HTR-8/SVneo (cell line): ENCODE data around the gene POU2F1.

Source experiments
- DNase-seq: peaks from one replicate; pipeline ENCODE4 v3.0.0; 2011; ENCODE audit warnings: low spot score, mixed read lengths; ENCODE audit not compliant: insufficient read length
- FAIRE-seq: peaks from 2 replicates; lab custom pipeline; 2011; peaks lifted over from hg19 to GRCh38; lab: Jason Lieb, UNC

POU2F1 gene

GRCh38 chr1:167220537-167221125 is at the start of gene POU2F1:
POU2F1 (plus strand) TSS chr1:167220886; CDS start chr1:167220898, 12 bp downstream.
- DNase-seq, result peak; percentile 94
- peak; percentile 93 for FAIRE-seq

- no peak for FAIRE-seq
- no peak for DNase-seq
Observed at GRCh38 chr1:167171286-167171929, 49.3 kb upstream of the POU2F1 start.

- FAIRE-seq (no peak), DNase-seq (no peak)
Observed at GRCh38 chr1:167173516-167174184, 47.0 kb upstream of the POU2F1 start.

GRCh38 chr1:167175901-167176300 is 44.8 kb upstream of the POU2F1 start:
- no peak for DNase-seq
- no peak for FAIRE-seq

GRCh38 chr1:167178831-167179230 is 41.9 kb upstream of the POU2F1 start:
- FAIRE-seq, result no peak

GRCh38 chr1:167182571-167183320 is 37.9 kb upstream of the POU2F1 start:
- no peak for FAIRE-seq

More at GRCh38 chr1:167178831-167179230, 41.9 kb upstream of the POU2F1 start:
- no peak for DNase-seq

GRCh38 chr1:167184081-167184480 is 36.6 kb upstream of the POU2F1 start:
- DNase-seq (no peak), FAIRE-seq (no peak)

More at GRCh38 chr1:167182571-167183320, 37.9 kb upstream of the POU2F1 start:
- DNase-seq, result no peak

- FAIRE-seq, result no peak
- no peak for DNase-seq
Observed at GRCh38 chr1:167185062-167185461, 35.6 kb upstream of the POU2F1 start.

GRCh38 chr1:167185974-167186657 is 34.6 kb upstream of the POU2F1 start:
- no peak for DNase-seq
- no peak for FAIRE-seq

GRCh38 chr1:167186771-167187170 is 33.9 kb upstream of the POU2F1 start:
- no peak for DNase-seq

GRCh38 chr1:167190747-167191237 is 29.9 kb upstream of the POU2F1 start:
- DNase-seq, result no peak
- no peak for FAIRE-seq

More at GRCh38 chr1:167186771-167187170, 33.9 kb upstream of the POU2F1 start:
- FAIRE-seq, result no peak

- DNase-seq (no peak), FAIRE-seq (no peak)
Observed at GRCh38 chr1:167191958-167192357, 28.7 kb upstream of the POU2F1 start.

- FAIRE-seq (no peak), DNase-seq (no peak)
Observed at GRCh38 chr1:167194182-167194581, 26.5 kb upstream of the POU2F1 start.

- DNase-seq, result peak; percentile 34
- FAIRE-seq, result no peak
Observed at GRCh38 chr1:167196166-167196565, 24.5 kb upstream of the POU2F1 start.

GRCh38 chr1:167197236-167197635 is 23.4 kb upstream of the POU2F1 start:
- DNase-seq (no peak), FAIRE-seq (no peak)

- FAIRE-seq (no peak), DNase-seq (no peak)
Observed at GRCh38 chr1:167197692-167198091, 23.0 kb upstream of the POU2F1 start.

- DNase-seq, result no peak
- FAIRE-seq, result no peak
Observed at GRCh38 chr1:167198518-167199133, 22.1 kb upstream of the POU2F1 start.

- no peak for FAIRE-seq
- DNase-seq, result no peak
Observed at GRCh38 chr1:167199656-167200055, 21.0 kb upstream of the POU2F1 start.

- DNase-seq (no peak), FAIRE-seq (no peak)
Observed at GRCh38 chr1:167200272-167200671, 20.4 kb upstream of the POU2F1 start.
